Endothelial cell of umbilical vein (primary cell): ENCODE measurements around the gene GIMAP8. TPM values are rescaled to one million over a fixed set of nuclear protein-coding genes. Genes with fewer than 3 reads are reported as not detected.

ENCODE experiments used
- BruUV-seq: library from RNA; stranded (reverse); fragments of 400-500 nt; replicated peaks from 2 replicates; lab custom pipeline; 2021; lab: Mats Ljungman, UMichigan
- CTCF ChIA-PET: fragments of 300-600, 350-600 bp; sonication (Branson Sonifier 250); formaldehyde crosslinking; loops from one replicate; lab custom pipeline; 2021; ENCODE audit warnings: antibody characterized with exemption, inconsistent platforms; lab: Charles Lee
- POLR2A ChIA-PET: fragments of 300-600, 350-600 bp; sonication (Branson Sonifier 250); formaldehyde crosslinking; loops from one replicate; lab custom pipeline; 2021; ENCODE audit warnings: antibody characterized with exemption, inconsistent platforms; lab: Charles Lee
- DNase-seq: peaks from one replicate; pipeline ENCODE4 v3.0.0-alpha.2; 2011; ENCODE audit warnings: low read depth, low spot score
- FAIRE-seq: peaks from 2 replicates; lab custom pipeline; 2011; peaks lifted over from hg19 to GRCh38; lab: Jason Lieb, UNC
- H2AFZ ChIP-seq: 2 replicates; pipeline ENCODE4 v1.6.0; 2012; ENCODE audit warnings: low read depth, low read length, control low read depth, inconsistent platforms
- H3K27ac ChIP-seq: 2 replicates; pipeline ENCODE4 v1.5.1; 2011; ENCODE audit warnings: low read depth, mild to moderate bottlenecking, control low read depth, low read length, moderate library complexity; ENCODE audit not compliant: insufficient read depth
- H3K27me3 ChIP-seq, 2 experiments: 2 replicates each; pipeline versions ENCODE4 v1.6.0 to v1.6.1; 2011; ENCODE audit warnings: low read length in 2 of 2, mixed read lengths in 1 of 2; ENCODE audit not compliant: control insufficient read depth in 2 of 2, insufficient read depth in 2 of 2
- H3K36me3 ChIP-seq, 2 experiments: 2 replicates in 1 of 2; 3 replicates in 1 of 2; pipeline ENCODE4 v1.5.1; 2011; ENCODE audit warnings: low read length in 2 of 2, mild to moderate bottlenecking in 1 of 2, moderate library complexity in 1 of 2; ENCODE audit not compliant: control insufficient read depth in 2 of 2, insufficient read depth in 2 of 2; ENCODE audit errors: extremely low read depth in 1 of 2
- H3K4me1 ChIP-seq: 3 replicates; pipeline ENCODE4 v1.5.1; 2011; ENCODE audit warnings: mild to moderate bottlenecking, low read length; ENCODE audit not compliant: control insufficient read depth, insufficient read depth; ENCODE audit errors: extremely low read depth
- H3K4me2 ChIP-seq: 2 replicates; pipeline ENCODE4 v1.6.1; 2011; ENCODE audit warnings: low read length, control low read depth, mixed read lengths; ENCODE audit not compliant: insufficient read depth
- H3K4me3 ChIP-seq, 3 experiments: fragments of 200-600 bp in 1 of 3; sonication (generic), shearing (Covaris generic) in 1 of 3; replicated peaks in 1 of 3; 2 replicates each; pipeline ENCODE4 v1.5.1; 2011 to 2016; ENCODE audit warnings: control low read depth in 3 of 3, low read length in 3 of 3, mild to moderate bottlenecking in 2 of 3, inconsistent platforms in 1 of 3, low read depth in 1 of 3, moderate library complexity in 1 of 3; ENCODE audit not compliant: insufficient read depth in 1 of 3
- H3K79me2 ChIP-seq: 2 replicates; pipeline ENCODE4 v1.6.0; 2012; ENCODE audit warnings: low read length, inconsistent platforms; ENCODE audit not compliant: control insufficient read depth, insufficient read depth
- H3K9ac ChIP-seq: replicated peaks from 2 replicates; pipeline ENCODE3; 2011; ENCODE audit warnings: low read length, control low read depth; ENCODE audit not compliant: insufficient read depth; ENCODE audit errors: extremely low read depth
- H3K9me1 ChIP-seq: replicated peaks from 3 replicates; pipeline ENCODE4 v1.6.0; 2011; ENCODE audit warnings: mild to moderate bottlenecking, low read length; ENCODE audit not compliant: control insufficient read depth, insufficient read depth; ENCODE audit errors: extremely low read depth
- H3K9me3 ChIP-seq: replicated peaks from 2 replicates; pipeline ENCODE4 v1.5.1; 2012; ENCODE audit warnings: low read length, inconsistent platforms; ENCODE audit not compliant: control insufficient read depth, insufficient read depth
- H4K20me1 ChIP-seq: replicated peaks from 2 replicates; pipeline ENCODE3; 2011; ENCODE audit warnings: mild to moderate bottlenecking, low read length; ENCODE audit not compliant: control insufficient read depth, insufficient read depth; ENCODE audit errors: extremely low read depth
- EZH2 ChIP-seq: IDR thresholded peaks from 2 replicates; pipeline ENCODE4 v1.6.1; 2012; ENCODE audit warnings: borderline replicate concordance, low read depth, mild to moderate bottlenecking, moderate library complexity, low read length, inconsistent platforms; ENCODE audit not compliant: severe bottlenecking
- FOS ChIP-seq: IDR thresholded peaks from 2 replicates; pipeline ENCODE4 v1.6.1; 2011; ENCODE audit warnings: mild to moderate bottlenecking, low read length, moderate library complexity, borderline replicate concordance; ENCODE audit not compliant: insufficient read depth
- GATA2 ChIP-seq: IDR thresholded peaks from 2 replicates; pipeline ENCODE4 v1.7.0; 2011; ENCODE audit warnings: low read depth, mild to moderate bottlenecking, moderate library complexity, mixed read lengths, low read length; ENCODE audit not compliant: insufficient read length, insufficient read depth
- JUN ChIP-seq: IDR thresholded peaks from 2 replicates; pipeline ENCODE4 v1.6.1; 2011; ENCODE audit warnings: borderline replicate concordance, low read depth; ENCODE audit not compliant: insufficient read length, insufficient read depth
- MYC ChIP-seq: IDR thresholded peaks from one replicate; pipeline ENCODE4 v1.6.1; 2011; ENCODE audit warnings: mild to moderate bottlenecking, low read depth, low read length
- POLR2A ChIP-seq: IDR thresholded peaks from 2 replicates; pipeline ENCODE4 v1.6.1; 2012; ENCODE audit warnings: low read depth, mild to moderate bottlenecking, control low read depth, low read length
- POLR2AphosphoS5 ChIP-seq: IDR thresholded peaks from 2 replicates; pipeline ENCODE4 v1.6.1; 2012; ENCODE audit warnings: low read depth, mild to moderate bottlenecking, control low read depth, low read length, moderate library complexity; ENCODE audit not compliant: insufficient read depth
- dilution Hi-C: fragments of 300-500 bp; cut with MboI; formaldehyde crosslinking; loops from one replicate; pipeline ENCODE4 v1.15.0; 2019; ENCODE audit warnings: low sequenced_read_pairs; ENCODE audit not compliant: extremely low pct_ligation_motif_present
- intact Hi-C: fragments of 100-400 bp; cut with micrococcal nuclease; formaldehyde crosslinking; loops from one replicate; pipeline ENCODE4 v1.10.0; 2022
- polyA plus RNA-seq, 4 experiments: library from polyadenylated mRNA; depleted of rRNA in 3 of 4; stranded (reverse) in 3 of 4; unstranded in 1 of 4; fragments of >200 nt; gene quantifications; 2 replicates each; pipeline versions ENCODE4 v1.2.1 to v1.2.3, GENCODE V29; 2011 to 2012; ENCODE audit warnings: missing spikeins in 1 of 4
- total RNA-seq: library from RNA; stranded (reverse); gene quantifications from 2 replicates; pipeline ENCODE4 v1.2.3, GENCODE V29; 2021
- TF ChIP-seq, protein P1 (sequence below), 2 donors: IDR thresholded peaks; 1 replicate in 1 of 2; 2 replicates in 1 of 2; pipeline ENCODE4 v1.5.1; 2011; ENCODE audit warnings: low read length in 2 of 2, mild to moderate bottlenecking in 2 of 2, moderate library complexity in 2 of 2, control low read depth in 1 of 2, inconsistent platforms in 1 of 2, low read depth in 1 of 2; ENCODE audit not compliant: insufficient read depth in 1 of 2; ENCODE audit errors: extremely low read depth in 1 of 2
- TF ChIP-seq, protein P2 (sequence below): IDR thresholded peaks from 2 replicates; pipeline ENCODE4 v1.6.1; 2011; ENCODE audit not compliant: insufficient read depth, insufficient read length

GIMAP8 gene
- total and polyA plus RNA-seq, 2 donors (not counting 3 experiments of a cell fraction or from before 2014, with no cell fraction given) = 32.2 to 71.8 TPM

DNA sequence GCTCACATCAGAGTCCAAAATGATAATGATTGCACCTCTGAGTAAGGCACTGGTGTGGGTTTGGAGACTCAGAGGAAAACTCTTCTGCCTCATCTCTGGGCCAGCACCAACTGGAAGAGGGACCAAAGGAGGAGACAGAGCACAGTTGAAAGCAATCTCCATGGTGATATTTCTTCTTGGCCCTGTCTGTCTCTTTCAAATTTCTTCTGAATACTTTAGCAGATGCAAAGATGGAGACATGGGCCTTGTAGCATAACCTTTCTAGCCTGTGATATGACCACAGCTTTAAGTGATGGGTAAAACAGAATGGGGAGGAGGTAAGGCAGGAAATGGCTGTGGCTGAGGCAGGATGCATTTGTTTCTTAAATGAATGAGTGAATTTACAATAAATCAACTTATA lies 52.1 kb downstream of the GIMAP8 start:
- H4K20me1 ChIP-seq = no peaks in the 10 kb centered on the region
- no peak overlapping the region for H3K4me2 ChIP-seq
- H3K36me3 ChIP-seq = no peaks in the 10 kb centered on the region
- dilution Hi-C loops (no loop called here), intact Hi-C loops (no loop called here)
- ChIA-PET POLR2A (interaction anchor here (1.2 kb wide), 1 partner anchor 12 kb away, joined by 3 read pairs; the partner anchor contains the start of gene GIMAP7), CTCF (interaction anchor here (0.7 kb wide), 1 partner anchor 54 kb away, joined by 3 read pairs; no protein-coding TSS in a partner anchor)
- peaks cover 5% of the 10 kb centered on the region for H3K4me1 ChIP-seq
- no TSS peak for BruUV-seq
- no peaks in the 10 kb centered on the region for H3K27me3 ChIP-seq
- no peak overlapping the region for H3K27ac ChIP-seq
- H3K79me2 ChIP-seq = no peaks in the 10 kb centered on the region
- H3K9ac ChIP-seq = no peak overlapping the region
- H2AFZ ChIP-seq = no peak overlapping the region
- FAIRE-seq = no peak
- peak; percentile 43 for DNase-seq
- no peaks in the 10 kb centered on the region for H3K9me1 ChIP-seq
- TF ChIP-seq EZH2 (no peak), FOS (no peak), GATA2 (no peak), MYC (no peak), POLR2AphosphoS5 (no peak), JUN (no peak), POLR2A (no peak)
- TF ChIP-seq, protein P1, sequence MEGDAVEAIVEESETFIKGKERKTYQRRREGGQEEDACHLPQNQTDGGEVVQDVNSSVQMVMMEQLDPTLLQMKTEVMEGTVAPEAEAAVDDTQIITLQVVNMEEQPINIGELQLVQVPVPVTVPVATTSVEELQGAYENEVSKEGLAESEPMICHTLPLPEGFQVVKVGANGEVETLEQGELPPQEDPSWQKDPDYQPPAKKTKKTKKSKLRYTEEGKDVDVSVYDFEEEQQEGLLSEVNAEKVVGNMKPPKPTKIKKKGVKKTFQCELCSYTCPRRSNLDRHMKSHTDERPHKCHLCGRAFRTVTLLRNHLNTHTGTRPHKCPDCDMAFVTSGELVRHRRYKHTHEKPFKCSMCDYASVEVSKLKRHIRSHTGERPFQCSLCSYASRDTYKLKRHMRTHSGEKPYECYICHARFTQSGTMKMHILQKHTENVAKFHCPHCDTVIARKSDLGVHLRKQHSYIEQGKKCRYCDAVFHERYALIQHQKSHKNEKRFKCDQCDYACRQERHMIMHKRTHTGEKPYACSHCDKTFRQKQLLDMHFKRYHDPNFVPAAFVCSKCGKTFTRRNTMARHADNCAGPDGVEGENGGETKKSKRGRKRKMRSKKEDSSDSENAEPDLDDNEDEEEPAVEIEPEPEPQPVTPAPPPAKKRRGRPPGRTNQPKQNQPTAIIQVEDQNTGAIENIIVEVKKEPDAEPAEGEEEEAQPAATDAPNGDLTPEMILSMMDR (IDR thresholded peaks at IDR 0.05; ENCODE audit: extremely low read depth in 1 of 2, insufficient read depth in 1 of 2, low read depth in 1 of 2, low read length in 2 of 2) = no peak
- TF ChIP-seq, protein P2, sequence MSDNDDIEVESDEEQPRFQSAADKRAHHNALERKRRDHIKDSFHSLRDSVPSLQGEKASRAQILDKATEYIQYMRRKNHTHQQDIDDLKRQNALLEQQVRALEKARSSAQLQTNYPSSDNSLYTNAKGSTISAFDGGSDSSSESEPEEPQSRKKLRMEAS = no peak
- no peaks in the 10 kb centered on the region for H3K9me3 ChIP-seq
- H3K4me3 ChIP-seq = no peak overlapping the region
